ENCODE data around the gene TSPO. TPM values are rescaled to one million over a fixed set of nuclear protein-coding genes. Genes with fewer than 3 reads are reported as not detected.

The TSPO gene
- total and polyA plus RNA-seq, 2 of the 13 experiments (the other 11 are each of a cell fraction or from before 2014, with no cell fraction given): 0.46 to 1.4 TPM

DNA sequence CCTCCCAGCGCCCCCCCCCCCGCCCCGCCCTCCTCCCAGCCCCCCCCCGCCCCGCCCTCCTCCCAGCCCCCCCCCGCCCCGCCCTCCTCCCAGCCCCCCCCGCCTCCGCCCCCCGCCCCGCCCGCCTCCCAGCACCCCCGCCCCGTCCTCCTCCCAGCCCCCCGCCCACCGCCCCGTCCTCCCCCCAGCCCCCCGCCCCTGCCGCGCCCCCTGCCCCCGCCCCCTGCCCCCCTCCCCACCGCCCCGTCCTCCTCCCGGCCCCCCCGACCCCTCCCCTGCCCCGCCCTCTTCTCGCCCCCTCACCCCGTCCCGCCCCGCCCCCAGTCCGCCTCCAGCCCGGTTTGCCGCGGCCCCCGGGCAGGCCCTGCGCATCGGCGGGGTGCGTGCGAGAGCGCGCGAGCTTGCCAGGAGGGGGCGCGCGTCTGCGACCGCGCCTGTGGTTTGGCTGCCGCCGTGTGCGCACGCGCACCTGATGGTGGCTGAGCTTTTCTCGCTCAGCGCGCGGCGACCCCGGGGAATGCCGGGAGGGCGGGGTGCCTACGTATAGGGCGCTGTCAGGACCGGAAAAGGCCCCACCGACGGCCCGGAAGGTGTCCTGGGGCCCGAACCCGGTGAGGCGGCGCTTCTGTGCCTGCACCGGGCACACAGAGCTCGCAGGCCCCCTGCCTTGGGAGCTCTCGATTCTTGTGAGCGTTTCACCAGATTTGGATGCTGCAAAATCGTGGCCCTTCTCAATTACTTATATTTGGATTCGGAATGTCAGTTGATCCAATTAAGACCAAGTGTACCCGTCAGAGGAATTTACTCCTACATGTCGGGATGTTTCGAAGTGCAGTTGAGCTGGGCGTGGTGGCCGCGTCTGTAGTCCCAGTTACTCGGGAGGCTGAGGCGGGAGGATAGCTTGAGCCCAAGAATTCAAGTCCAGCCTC is 36.1 kb downstream of the TSPO start (continued):
- TF ChIP-seq SUZ12 (IDR thresholded peaks at IDR 0.05; ENCODE audit: low read depth, low read length) (0 out of 2 replicates have a peak, but pooled peaks have one; percentile 17), HMG20B (CRISPR knock-in tag; conservative IDR thresholded peaks at IDR 0.05) (no peak), IRX3 (CRISPR knock-in tag; IDR thresholded peaks at IDR 0.05; ENCODE audit: borderline replicate concordance, low read depth) (no peak), KLF9 (CRISPR knock-in tag; IDR thresholded peaks at IDR 0.05; ENCODE audit: low read depth) (no peak), SIX1 (CRISPR knock-in tag; IDR thresholded peaks at IDR 0.05; ENCODE audit: borderline replicate concordance) (no peak), SCMH1 (CRISPR knock-in tag; IDR thresholded peaks at IDR 0.05; ENCODE audit: borderline replicate concordance) (no peak), POLR2AphosphoS5 (IDR thresholded peaks at IDR 0.05; ENCODE audit: low read depth, low read length) (peak; percentile 81), HNF4A (CRISPR knock-in tag; IDR thresholded peaks at IDR 0.05) (peak; percentile 29; the same call in 1 of the 2 replicates), ELF1 (CRISPR knock-in tag; IDR thresholded peaks at IDR 0.05) (peak; percentile 84), CAMTA2 (CRISPR knock-in tag; IDR thresholded peaks at IDR 0.05; ENCODE audit: borderline replicate concordance) (0 out of 2 replicates have a peak, but pooled peaks have one; percentile 76), CREB1 (IDR thresholded peaks at IDR 0.05) (peak; percentile 69), CREB1 (CRISPR knock-in tag; IDR thresholded peaks at IDR 0.05) (no peak; the same call in none of the 2 replicates), ZNF143 (CRISPR knock-in tag; IDR thresholded peaks at IDR 0.05) (peak; percentile 92), RBM39 (IDR thresholded peaks at IDR 0.05; ENCODE audit: low read depth, low read length, poor library complexity, severe bottlenecking) (no peak), ZNF33B (CRISPR knock-in tag; IDR thresholded peaks at IDR 0.05) (peak; percentile 58; the same call in 1 of the 2 replicates), BORCS8-MEF2B (CRISPR knock-in tag; IDR thresholded peaks at IDR 0.05) (peak; percentile 31; the same call in 1 of the 2 replicates)
- TF ChIP-seq, protein P1, sequence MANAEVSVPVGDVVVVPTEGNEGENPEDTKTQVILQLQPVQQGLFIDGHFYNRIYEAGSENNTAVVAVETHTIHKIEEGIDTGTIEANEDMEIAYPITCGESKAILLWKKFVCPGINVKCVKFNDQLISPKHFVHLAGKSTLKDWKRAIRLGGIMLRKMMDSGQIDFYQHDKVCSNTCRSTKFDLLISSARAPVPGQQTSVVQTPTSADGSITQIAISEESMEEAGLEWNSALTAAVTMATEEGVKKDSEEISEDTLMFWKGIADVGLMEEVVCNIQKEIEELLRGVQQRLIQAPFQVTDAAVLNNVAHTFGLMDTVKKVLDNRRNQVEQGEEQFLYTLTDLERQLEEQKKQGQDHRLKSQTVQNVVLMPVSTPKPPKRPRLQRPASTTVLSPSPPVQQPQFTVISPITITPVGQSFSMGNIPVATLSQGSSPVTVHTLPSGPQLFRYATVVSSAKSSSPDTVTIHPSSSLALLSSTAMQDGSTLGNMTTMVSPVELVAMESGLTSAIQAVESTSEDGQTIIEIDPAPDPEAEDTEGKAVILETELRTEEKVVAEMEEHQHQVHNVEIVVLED (CRISPR knock-in tag; IDR thresholded peaks at IDR 0.05; ENCODE audit: borderline replicate concordance): peak; percentile 86
- TF ChIP-seq, protein P2, sequence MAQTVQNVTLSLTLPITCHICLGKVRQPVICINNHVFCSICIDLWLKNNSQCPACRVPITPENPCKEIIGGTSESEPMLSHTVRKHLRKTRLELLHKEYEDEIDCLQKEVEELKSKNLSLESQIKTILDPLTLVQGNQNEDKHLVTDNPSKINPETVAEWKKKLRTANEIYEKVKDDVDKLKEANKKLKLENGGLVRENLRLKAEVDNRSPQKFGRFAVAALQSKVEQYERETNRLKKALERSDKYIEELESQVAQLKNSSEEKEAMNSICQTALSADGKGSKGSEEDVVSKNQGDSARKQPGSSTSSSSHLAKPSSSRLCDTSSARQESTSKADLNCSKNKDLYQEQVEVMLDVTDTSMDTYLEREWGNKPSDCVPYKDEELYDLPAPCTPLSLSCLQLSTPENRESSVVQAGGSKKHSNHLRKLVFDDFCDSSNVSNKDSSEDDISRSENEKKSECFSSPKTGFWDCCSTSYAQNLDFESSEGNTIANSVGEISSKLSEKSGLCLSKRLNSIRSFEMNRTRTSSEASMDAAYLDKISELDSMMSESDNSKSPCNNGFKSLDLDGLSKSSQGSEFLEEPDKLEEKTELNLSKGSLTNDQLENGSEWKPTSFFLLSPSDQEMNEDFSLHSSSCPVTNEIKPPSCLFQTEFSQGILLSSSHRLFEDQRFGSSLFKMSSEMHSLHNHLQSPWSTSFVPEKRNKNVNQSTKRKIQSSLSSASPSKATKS (CRISPR knock-in tag; IDR thresholded peaks at IDR 0.05): no peak
- TF ChIP-seq, protein P3, sequence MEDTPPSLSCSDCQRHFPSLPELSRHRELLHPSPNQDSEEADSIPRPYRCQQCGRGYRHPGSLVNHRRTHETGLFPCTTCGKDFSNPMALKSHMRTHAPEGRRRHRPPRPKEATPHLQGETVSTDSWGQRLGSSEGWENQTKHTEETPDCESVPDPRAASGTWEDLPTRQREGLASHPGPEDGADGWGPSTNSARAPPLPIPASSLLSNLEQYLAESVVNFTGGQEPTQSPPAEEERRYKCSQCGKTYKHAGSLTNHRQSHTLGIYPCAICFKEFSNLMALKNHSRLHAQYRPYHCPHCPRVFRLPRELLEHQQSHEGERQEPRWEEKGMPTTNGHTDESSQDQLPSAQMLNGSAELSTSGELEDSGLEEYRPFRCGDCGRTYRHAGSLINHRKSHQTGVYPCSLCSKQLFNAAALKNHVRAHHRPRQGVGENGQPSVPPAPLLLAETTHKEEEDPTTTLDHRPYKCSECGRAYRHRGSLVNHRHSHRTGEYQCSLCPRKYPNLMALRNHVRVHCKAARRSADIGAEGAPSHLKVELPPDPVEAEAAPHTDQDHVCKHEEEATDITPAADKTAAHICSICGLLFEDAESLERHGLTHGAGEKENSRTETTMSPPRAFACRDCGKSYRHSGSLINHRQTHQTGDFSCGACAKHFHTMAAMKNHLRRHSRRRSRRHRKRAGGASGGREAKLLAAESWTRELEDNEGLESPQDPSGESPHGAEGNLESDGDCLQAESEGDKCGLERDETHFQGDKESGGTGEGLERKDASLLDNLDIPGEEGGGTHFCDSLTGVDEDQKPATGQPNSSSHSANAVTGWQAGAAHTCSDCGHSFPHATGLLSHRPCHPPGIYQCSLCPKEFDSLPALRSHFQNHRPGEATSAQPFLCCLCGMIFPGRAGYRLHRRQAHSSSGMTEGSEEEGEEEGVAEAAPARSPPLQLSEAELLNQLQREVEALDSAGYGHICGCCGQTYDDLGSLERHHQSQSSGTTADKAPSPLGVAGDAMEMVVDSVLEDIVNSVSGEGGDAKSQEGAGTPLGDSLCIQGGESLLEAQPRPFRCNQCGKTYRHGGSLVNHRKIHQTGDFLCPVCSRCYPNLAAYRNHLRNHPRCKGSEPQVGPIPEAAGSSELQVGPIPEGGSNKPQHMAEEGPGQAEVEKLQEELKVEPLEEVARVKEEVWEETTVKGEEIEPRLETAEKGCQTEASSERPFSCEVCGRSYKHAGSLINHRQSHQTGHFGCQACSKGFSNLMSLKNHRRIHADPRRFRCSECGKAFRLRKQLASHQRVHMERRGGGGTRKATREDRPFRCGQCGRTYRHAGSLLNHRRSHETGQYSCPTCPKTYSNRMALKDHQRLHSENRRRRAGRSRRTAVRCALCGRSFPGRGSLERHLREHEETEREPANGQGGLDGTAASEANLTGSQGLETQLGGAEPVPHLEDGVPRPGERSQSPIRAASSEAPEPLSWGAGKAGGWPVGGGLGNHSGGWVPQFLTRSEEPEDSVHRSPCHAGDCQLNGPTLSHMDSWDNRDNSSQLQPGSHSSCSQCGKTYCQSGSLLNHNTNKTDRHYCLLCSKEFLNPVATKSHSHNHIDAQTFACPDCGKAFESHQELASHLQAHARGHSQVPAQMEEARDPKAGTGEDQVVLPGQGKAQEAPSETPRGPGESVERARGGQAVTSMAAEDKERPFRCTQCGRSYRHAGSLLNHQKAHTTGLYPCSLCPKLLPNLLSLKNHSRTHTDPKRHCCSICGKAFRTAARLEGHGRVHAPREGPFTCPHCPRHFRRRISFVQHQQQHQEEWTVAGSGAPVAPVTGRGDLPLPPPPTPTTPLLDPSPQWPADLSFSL (CRISPR knock-in tag; IDR thresholded peaks at IDR 0.05): no peak

Measured in HepG2 (cell line).